ENCODE measurements around the gene ADAM12. TPM values are rescaled to one million over a fixed set of nuclear protein-coding genes. Genes with fewer than 3 reads are reported as not detected.
"Not testable (repeated sequence)": the region's sequence is repeated elsewhere in the genome, so short reads cannot be mapped to it uniquely, and the experiment has no call there.

The ADAM12 gene
- total RNA-seq, 1 donor from 2014 or later = 41.7 TPM

DNA sequence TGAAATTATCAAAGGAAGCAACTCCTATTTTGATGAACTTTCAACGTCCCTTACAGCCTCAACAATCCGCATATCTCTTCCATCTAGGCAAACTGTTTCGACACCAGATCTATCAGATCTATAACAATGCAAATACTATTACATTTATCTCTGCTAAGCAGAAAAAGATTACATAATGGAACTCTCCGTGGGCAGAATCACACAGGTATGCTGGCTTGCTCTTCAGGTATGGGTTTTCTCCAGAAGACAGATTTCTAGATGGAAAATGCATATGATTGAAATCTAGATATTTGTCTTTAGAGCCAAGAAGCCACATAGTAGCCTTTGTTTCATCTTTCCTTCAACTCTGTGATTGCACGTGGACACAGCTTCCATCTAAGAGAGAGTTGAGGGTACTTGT is 38.6 kb downstream of the ADAM12 start:
- Mint-ChIP-seq H3K4me3 (ENCODE audit: unreplicated experiment) (no peak overlapping the region), H3K27me3 (ENCODE audit: unreplicated experiment) (no peaks in the 10 kb centered on the region), H3K36me3 (ENCODE audit: unreplicated experiment) (no peaks in the 10 kb centered on the region), H3K4me1 (ENCODE audit: unreplicated experiment) (peaks cover 6% of the 10 kb centered on the region), H3K9me3 (ENCODE audit: unreplicated experiment) (peaks cover 9% of the 10 kb centered on the region), H3K27ac (ENCODE audit: unreplicated experiment) (no peak overlapping the region)
- TF ChIP-seq, protein P1, sequence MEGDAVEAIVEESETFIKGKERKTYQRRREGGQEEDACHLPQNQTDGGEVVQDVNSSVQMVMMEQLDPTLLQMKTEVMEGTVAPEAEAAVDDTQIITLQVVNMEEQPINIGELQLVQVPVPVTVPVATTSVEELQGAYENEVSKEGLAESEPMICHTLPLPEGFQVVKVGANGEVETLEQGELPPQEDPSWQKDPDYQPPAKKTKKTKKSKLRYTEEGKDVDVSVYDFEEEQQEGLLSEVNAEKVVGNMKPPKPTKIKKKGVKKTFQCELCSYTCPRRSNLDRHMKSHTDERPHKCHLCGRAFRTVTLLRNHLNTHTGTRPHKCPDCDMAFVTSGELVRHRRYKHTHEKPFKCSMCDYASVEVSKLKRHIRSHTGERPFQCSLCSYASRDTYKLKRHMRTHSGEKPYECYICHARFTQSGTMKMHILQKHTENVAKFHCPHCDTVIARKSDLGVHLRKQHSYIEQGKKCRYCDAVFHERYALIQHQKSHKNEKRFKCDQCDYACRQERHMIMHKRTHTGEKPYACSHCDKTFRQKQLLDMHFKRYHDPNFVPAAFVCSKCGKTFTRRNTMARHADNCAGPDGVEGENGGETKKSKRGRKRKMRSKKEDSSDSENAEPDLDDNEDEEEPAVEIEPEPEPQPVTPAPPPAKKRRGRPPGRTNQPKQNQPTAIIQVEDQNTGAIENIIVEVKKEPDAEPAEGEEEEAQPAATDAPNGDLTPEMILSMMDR (IDR thresholded peaks at IDR 0.05) = no peak
- no peak for DNase-seq (ENCODE audit: extremely low spot score, unreplicated experiment)

DNA sequence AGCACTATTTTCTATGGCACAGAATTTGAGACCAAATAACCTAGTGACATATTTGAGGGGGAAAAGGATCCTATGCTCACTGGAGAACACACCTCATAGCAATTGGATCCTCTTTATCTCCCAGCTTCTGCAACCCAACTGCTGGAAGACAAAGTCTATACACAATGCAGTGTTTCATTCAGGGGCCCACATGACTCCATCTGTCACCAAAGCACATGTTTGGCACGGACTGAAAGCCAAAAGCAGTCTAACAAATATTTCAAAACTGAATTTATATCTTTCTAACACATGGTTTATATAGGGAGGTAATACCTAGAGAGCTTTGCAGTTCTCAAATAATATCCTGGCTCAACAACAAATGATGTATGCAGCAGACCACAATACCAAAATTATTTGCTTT is 39.2 kb downstream of the ADAM12 start:
- peaks cover 9% of the 10 kb centered on the region for H3K9me3 Mint-ChIP-seq (ENCODE audit: unreplicated experiment)
- no peak overlapping the region for H3K27ac Mint-ChIP-seq (ENCODE audit: unreplicated experiment)
- H3K4me3 Mint-ChIP-seq (ENCODE audit: unreplicated experiment) = no peak overlapping the region
- H3K27me3 Mint-ChIP-seq (ENCODE audit: unreplicated experiment) = no peaks in the 10 kb centered on the region
- TF ChIP-seq, protein P1 (IDR thresholded peaks at IDR 0.05) = no peak
- peaks cover 6% of the 10 kb centered on the region for H3K4me1 Mint-ChIP-seq (ENCODE audit: unreplicated experiment)
- no peak for DNase-seq (ENCODE audit: extremely low spot score, unreplicated experiment)
- peaks cover 2% of the 10 kb centered on the region for H3K36me3 Mint-ChIP-seq (ENCODE audit: unreplicated experiment)

DNA sequence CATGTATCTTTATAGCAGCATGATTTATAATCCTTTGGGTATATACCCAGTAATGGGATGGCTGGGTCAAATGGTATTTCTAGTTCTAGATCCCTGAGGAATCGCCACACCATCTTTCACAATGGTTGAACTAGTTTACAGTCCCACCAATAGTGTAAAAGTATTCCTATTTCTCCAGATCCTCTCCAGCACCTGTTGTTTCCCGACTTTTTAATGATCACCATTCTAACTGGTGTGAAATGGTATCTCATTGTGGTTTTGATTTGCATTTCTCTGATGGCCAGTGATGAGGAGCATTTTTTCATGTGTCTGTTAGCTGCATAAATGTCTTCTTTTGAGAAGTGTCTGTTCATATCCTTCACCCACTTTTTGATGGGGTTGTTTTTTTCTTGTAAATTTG is 44.8 kb downstream of the ADAM12 start:
- not testable (repeated sequence) for H3K4me1 Mint-ChIP-seq (ENCODE audit: unreplicated experiment); H3K27ac Mint-ChIP-seq (ENCODE audit: unreplicated experiment)

DNA sequence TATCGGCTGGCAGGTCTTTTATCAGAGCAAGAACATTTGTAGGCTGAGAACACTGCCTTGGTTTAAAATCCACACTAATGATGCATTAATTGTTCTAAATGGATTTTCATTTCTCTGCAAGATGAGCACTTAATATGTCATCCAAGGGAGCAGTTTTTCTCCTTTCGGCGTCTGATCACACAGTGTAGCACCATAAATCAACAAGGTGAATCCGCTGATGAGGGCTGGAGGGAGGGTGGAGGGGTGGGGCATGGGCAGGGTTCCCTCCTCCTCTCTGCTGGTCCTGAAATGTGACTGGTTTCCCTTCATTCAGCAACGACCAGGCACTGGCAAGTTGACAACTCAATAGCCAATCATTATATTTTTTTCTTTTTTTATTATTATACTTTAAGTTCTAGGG is 45.6 kb downstream of the ADAM12 start:
- no peak for DNase-seq (ENCODE audit: extremely low spot score, unreplicated experiment)
- Mint-ChIP-seq H3K4me1 (ENCODE audit: unreplicated experiment) (no peaks in the 10 kb centered on the region), H3K27me3 (ENCODE audit: unreplicated experiment) (no peaks in the 10 kb centered on the region), H3K4me3 (ENCODE audit: unreplicated experiment) (no peak overlapping the region), H3K9me3 (ENCODE audit: unreplicated experiment) (peaks cover 14% of the 10 kb centered on the region), H3K36me3 (ENCODE audit: unreplicated experiment) (peaks cover 5% of the 10 kb centered on the region), H3K27ac (ENCODE audit: unreplicated experiment) (no peak overlapping the region)
- TF ChIP-seq, protein P1 (IDR thresholded peaks at IDR 0.05) = no peak

More for the DNA sequence above, 44.8 kb downstream of the ADAM12 start:
- not testable (repeated sequence) for H3K27me3 Mint-ChIP-seq (ENCODE audit: unreplicated experiment); H3K4me3 Mint-ChIP-seq (ENCODE audit: unreplicated experiment); DNase-seq (ENCODE audit: extremely low spot score, unreplicated experiment); H3K36me3 Mint-ChIP-seq (ENCODE audit: unreplicated experiment)
- H3K9me3 Mint-ChIP-seq (ENCODE audit: unreplicated experiment) = peaks cover 14% of the 10 kb centered on the region

DNA sequence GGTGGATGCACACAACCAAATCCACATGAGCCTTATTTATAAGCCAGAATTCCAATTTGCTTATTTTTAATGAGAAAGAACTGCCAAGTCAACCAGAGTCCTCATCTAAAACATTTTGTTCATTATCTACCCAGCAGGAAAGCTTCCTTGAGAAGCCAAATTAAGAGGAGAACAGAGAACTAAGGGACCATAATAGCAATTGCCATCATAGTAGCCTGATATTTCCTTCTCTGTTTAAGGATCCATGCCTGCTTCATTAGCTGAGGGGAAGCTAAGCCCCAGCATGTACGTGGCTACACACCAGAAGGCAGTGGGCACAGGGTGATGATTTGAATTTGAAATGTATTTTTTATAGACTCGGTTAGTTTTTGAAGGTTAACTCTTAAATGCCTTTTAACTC is 46.8 kb downstream of the ADAM12 start:
- no peak overlapping the region for H3K27ac Mint-ChIP-seq (ENCODE audit: unreplicated experiment)
- no peak for DNase-seq (ENCODE audit: extremely low spot score, unreplicated experiment)
- no peak overlapping the region for H3K4me3 Mint-ChIP-seq (ENCODE audit: unreplicated experiment)
- TF ChIP-seq, protein P1 (IDR thresholded peaks at IDR 0.05) = no peak
- H3K36me3 Mint-ChIP-seq (ENCODE audit: unreplicated experiment) = peaks cover 5% of the 10 kb centered on the region
- H3K27me3 Mint-ChIP-seq (ENCODE audit: unreplicated experiment) = no peaks in the 10 kb centered on the region
- no peaks in the 10 kb centered on the region for H3K4me1 Mint-ChIP-seq (ENCODE audit: unreplicated experiment)
- H3K9me3 Mint-ChIP-seq (ENCODE audit: unreplicated experiment) = peaks cover 14% of the 10 kb centered on the region

DNA sequence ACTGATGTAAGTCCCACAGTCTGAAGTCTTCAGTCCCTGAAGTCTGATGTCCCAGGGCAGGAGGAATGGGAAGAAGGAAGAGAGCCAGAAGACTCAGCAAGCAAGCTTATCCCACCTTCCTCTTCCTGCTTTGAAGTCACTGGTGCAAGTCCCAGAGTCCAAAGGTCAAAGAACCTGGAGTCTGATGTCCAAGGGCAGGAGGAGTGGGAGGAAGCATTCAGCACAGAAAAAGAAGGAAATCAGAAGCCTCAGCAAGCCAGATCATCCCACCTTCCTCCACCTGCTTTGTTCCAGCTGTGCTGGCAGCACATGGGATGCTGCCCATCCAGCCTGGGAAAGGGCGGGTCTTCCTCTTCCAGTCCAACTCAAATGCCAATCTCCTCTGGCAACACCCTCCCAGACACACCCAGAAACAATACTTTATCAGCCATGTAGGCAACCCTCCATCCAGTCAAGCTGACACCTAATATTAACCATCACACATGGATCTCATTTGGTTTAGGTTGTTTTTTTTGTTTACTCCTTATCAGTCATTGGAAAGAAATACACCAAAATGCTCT is 50.9 kb downstream of the ADAM12 start:
- DNase-seq (ENCODE audit: extremely low spot score, unreplicated experiment) = no peak
- Mint-ChIP-seq H3K4me1 (ENCODE audit: unreplicated experiment) (peaks cover 10% of the 10 kb centered on the region), H3K4me3 (ENCODE audit: unreplicated experiment) (no peak overlapping the region), H3K27me3 (ENCODE audit: unreplicated experiment) (no peaks in the 10 kb centered on the region), H3K9me3 (ENCODE audit: unreplicated experiment) (peaks cover 4% of the 10 kb centered on the region), H3K27ac (ENCODE audit: unreplicated experiment) (no peak overlapping the region), H3K36me3 (ENCODE audit: unreplicated experiment) (peaks cover 3% of the 10 kb centered on the region)
- TF ChIP-seq, protein P1 (IDR thresholded peaks at IDR 0.05) = no peak

Data from osteocyte (in vitro differentiated cells).